Measurements from ENCODE around the gene CDYL2.

- TF ChIP-seq, protein P1, sequence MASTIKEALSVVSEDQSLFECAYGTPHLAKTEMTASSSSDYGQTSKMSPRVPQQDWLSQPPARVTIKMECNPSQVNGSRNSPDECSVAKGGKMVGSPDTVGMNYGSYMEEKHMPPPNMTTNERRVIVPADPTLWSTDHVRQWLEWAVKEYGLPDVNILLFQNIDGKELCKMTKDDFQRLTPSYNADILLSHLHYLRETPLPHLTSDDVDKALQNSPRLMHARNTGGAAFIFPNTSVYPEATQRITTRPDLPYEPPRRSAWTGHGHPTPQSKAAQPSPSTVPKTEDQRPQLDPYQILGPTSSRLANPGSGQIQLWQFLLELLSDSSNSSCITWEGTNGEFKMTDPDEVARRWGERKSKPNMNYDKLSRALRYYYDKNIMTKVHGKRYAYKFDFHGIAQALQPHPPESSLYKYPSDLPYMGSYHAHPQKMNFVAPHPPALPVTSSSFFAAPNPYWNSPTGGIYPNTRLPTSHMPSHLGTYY (CRISPR knock-in tag; IDR thresholded peaks at IDR 0.05), result no peak
- TF ChIP-seq, protein P2, sequence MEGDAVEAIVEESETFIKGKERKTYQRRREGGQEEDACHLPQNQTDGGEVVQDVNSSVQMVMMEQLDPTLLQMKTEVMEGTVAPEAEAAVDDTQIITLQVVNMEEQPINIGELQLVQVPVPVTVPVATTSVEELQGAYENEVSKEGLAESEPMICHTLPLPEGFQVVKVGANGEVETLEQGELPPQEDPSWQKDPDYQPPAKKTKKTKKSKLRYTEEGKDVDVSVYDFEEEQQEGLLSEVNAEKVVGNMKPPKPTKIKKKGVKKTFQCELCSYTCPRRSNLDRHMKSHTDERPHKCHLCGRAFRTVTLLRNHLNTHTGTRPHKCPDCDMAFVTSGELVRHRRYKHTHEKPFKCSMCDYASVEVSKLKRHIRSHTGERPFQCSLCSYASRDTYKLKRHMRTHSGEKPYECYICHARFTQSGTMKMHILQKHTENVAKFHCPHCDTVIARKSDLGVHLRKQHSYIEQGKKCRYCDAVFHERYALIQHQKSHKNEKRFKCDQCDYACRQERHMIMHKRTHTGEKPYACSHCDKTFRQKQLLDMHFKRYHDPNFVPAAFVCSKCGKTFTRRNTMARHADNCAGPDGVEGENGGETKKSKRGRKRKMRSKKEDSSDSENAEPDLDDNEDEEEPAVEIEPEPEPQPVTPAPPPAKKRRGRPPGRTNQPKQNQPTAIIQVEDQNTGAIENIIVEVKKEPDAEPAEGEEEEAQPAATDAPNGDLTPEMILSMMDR (IDR thresholded peaks at IDR 0.05), result no peak
- TF ChIP-seq RELA (CRISPR knock-in tag; IDR thresholded peaks at IDR 0.05; ENCODE audit: borderline replicate concordance) (no peak), ZNF138 (CRISPR knock-in tag; conservative IDR thresholded peaks at IDR 0.05) (no peak), AFF4 (CRISPR knock-in tag; IDR thresholded peaks at IDR 0.05; ENCODE audit: borderline replicate concordance) (no peak), JAZF1 (CRISPR knock-in tag; IDR thresholded peaks at IDR 0.05) (no peak), GABPB1 (CRISPR knock-in tag; IDR thresholded peaks at IDR 0.05) (no peak)
- TF ChIP-seq, protein P3, sequence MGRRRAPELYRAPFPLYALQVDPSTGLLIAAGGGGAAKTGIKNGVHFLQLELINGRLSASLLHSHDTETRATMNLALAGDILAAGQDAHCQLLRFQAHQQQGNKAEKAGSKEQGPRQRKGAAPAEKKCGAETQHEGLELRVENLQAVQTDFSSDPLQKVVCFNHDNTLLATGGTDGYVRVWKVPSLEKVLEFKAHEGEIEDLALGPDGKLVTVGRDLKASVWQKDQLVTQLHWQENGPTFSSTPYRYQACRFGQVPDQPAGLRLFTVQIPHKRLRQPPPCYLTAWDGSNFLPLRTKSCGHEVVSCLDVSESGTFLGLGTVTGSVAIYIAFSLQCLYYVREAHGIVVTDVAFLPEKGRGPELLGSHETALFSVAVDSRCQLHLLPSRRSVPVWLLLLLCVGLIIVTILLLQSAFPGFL (CRISPR knock-in tag; IDR thresholded peaks at IDR 0.05; ENCODE audit: borderline replicate concordance), result no peak
Observed at GRCh38 chr16:80656161-80656560, 148.2 kb downstream of the CDYL2 start.
